K562 (cell line): ENCODE measurements around the gene POLR3E. TPM values are rescaled to one million over a fixed set of nuclear protein-coding genes. Genes with fewer than 3 reads are reported as not detected.

Experiments
- ARID1B ChIP-seq: fragments of 450-650 bp; IDR thresholded peaks from 2 replicates; pipeline ENCODE4 v1.6.1; 2016; ENCODE audit warnings: antibody characterized with exemption, mild to moderate bottlenecking, inconsistent platforms
- HDGF ChIP-seq: fragments of 450-650 bp; IDR thresholded peaks from 2 replicates; pipeline ENCODE4 v1.6.1; 2016
- KLF13 ChIP-seq: fragments of 450-650 bp; IDR thresholded peaks from 2 replicates; pipeline ENCODE4 v1.6.1; 2016; ENCODE audit warnings: missing genetic modification characterization, low read depth, mild to moderate bottlenecking, missing compliant biosample characterization, moderate library complexity, borderline replicate concordance
- MCM5 ChIP-seq: fragments of 450-650 bp; IDR thresholded peaks from 2 replicates; pipeline ENCODE4 v1.6.1; 2016; ENCODE audit warnings: low read depth
- MGA ChIP-seq: fragments of 450-650 bp; IDR thresholded peaks from 2 replicates; pipeline ENCODE4 v1.6.1; 2016; ENCODE audit warnings: mild to moderate bottlenecking, moderate library complexity
- SIRT6 ChIP-seq: IDR thresholded peaks from one replicate; pipeline ENCODE4 v1.6.1; 2012; ENCODE audit warnings: low read depth, mild to moderate bottlenecking, control low read depth, inconsistent platforms, low read length, moderate library complexity
- SMC3 ChIP-seq: conservative IDR thresholded peaks from 2 replicates; pipeline ENCODE4 v1.6.1; 2011; ENCODE audit warnings: low read depth, low read length, improper control_type of control experiment; ENCODE audit not compliant: insufficient read depth
- SRSF3 ChIP-seq: fragments of 200-400 bp; formaldehyde crosslinking; IDR thresholded peaks from 2 replicates; pipeline ENCODE4 v1.6.1; 2016; ENCODE audit warnings: mild to moderate bottlenecking, low read length, moderate library complexity; ENCODE audit not compliant: insufficient read depth
- TCF15 ChIP-seq: fragments of 250-450 bp; sonication (Bioruptor Pico); IDR thresholded peaks from 2 replicates; pipeline ENCODE4 v1.8.0; 2022; ENCODE audit warnings: moderate library complexity, mild to moderate bottlenecking, inconsistent platforms
- ZNF224 ChIP-seq: sonication (generic); formaldehyde crosslinking; IDR thresholded peaks from 2 replicates; pipeline ENCODE4 v1.8.0; 2022; ENCODE audit warnings: mild to moderate bottlenecking, missing genetic modification reagents
- ZNF280A ChIP-seq: fragments of 450-650 bp; IDR thresholded peaks from 2 replicates; pipeline ENCODE4 v1.6.1; 2018; ENCODE audit warnings: mild to moderate bottlenecking, low read depth; ENCODE audit not compliant: partially characterized antibody
- ZNF41 ChIP-seq: fragments of 250-450 bp; sonication (Bioruptor Pico); conservative IDR thresholded peaks from 2 replicates; pipeline ENCODE4 v1.4.0; 2020; ENCODE audit warnings: mild to moderate bottlenecking
- ZNF436 ChIP-seq: fragments of 250-450, 450-650 bp; sonication (Bioruptor Pico); formaldehyde crosslinking; IDR thresholded peaks from 2 replicates; pipeline ENCODE4 v1.7.0; 2020; ENCODE audit warnings: mild to moderate bottlenecking
- ZNF445 ChIP-seq: fragments of 250-450 bp; sonication (Bioruptor Pico); IDR thresholded peaks from 2 replicates; pipeline ENCODE4 v1.4.0; 2020; ENCODE audit warnings: low read depth, mild to moderate bottlenecking, moderate library complexity
- polyA plus RNA-seq, 8 experiments: library from polyadenylated mRNA; depleted of rRNA in 4 of 8; stranded (reverse) in 5 of 8; unstranded in 3 of 8; fragments of >200 nt; fragmentation: Nextera tagmentation in 2 of 8; fragmentation: Illumina TruSeq in 1 of 8; extraction: Ambion mirVana in 2 of 8; extraction: Trizol in 1 of 8; gene quantifications; 2 replicates each; pipeline versions ENCODE4 v1.2.1 to v1.2.3, GENCODE V29; 2011 to 2014; ENCODE audit warnings: inconsistent platforms in 1 of 8, missing spikeins in 1 of 8
- total RNA-seq, 7 experiments: library from RNA; depleted of rRNA in 6 of 7; stranded (reverse); fragments of >200 nt in 6 of 7; fragmentation: Illumina TruSeq in 2 of 7; extraction: Trizol in 2 of 7; gene quantifications; 2 replicates each; pipeline versions ENCODE4 v1.2.1 to v1.2.3, GENCODE V29; 2011 to 2021; ENCODE audit warnings: low replicate concordance in 1 of 7

POLR3E gene
- total and polyA plus RNA-seq, 9 of the 15 experiments (the other 6 are each of a cell fraction or from before 2014, with no cell fraction given) = 17.7 to 151 (median 82.6) TPM

GRCh38 chr16:22297114-22297870 is at the start of gene POLR3E (continued):
- TF ChIP-seq MGA (peak; percentile 50), ZNF436 (CRISPR knock-in tag) (no peak; the same call in 1 of the 2 replicates), TCF15 (no peak), MCM5 (no peak), SRSF3 (no peak), KLF13 (peak; percentile 97), ARID1B (peak; percentile 26; the same call in 1 of the 2 replicates), ZNF41 (CRISPR knock-in tag) (no peak; the same call in 1 of the 2 replicates), HDGF (no peak), ZNF224 (CRISPR knock-in tag) (no peak), ZNF280A (no peak), ZNF445 (CRISPR knock-in tag) (no peak), SIRT6 (no peak), SMC3 (peak; percentile 92)
